Cardiac muscle cell (in vitro differentiated cells and primary cell): ENCODE measurements around the gene BCLAF1. TPM values are rescaled to one million over a fixed set of nuclear protein-coding genes. Genes with fewer than 3 reads are reported as not detected.

Source experiments
- DNase-seq, 2 donors: peaks; one replicate each; pipeline versions ENCODE4 v3.0.0 to v3.0.0-alpha.2; 2010 to 2017; ENCODE audit warnings: low read depth in 1 of 2, low spot score in 1 of 2
- H3K27ac ChIP-seq: fragments of 200-600 bp; sonication (generic); 2 replicates; pipeline ENCODE4 v1.5.1; 2016
- H3K27me3 ChIP-seq: fragments of 200-600 bp; sonication (generic); 2 replicates; pipeline ENCODE4 v1.6.0; 2016; ENCODE audit warnings: control low read depth
- H3K36me3 ChIP-seq: fragments of 200-600 bp; sonication (generic); 2 replicates; pipeline ENCODE4 v1.5.1; 2016; ENCODE audit warnings: control low read depth
- H3K4me1 ChIP-seq: fragments of 200-600 bp; sonication (generic); 2 replicates; pipeline ENCODE4 v1.8.1; 2017; ENCODE audit warnings: low read depth, mild to moderate bottlenecking, mixed run types
- H3K4me3 ChIP-seq: fragments of 200-600 bp; sonication (generic); 2 replicates; pipeline ENCODE4 v1.5.1; 2016; ENCODE audit warnings: mild to moderate bottlenecking
- H3K9me3 ChIP-seq: fragments of 200-600 bp; sonication (generic); 2 replicates; pipeline ENCODE4 v1.5.1; 2017; ENCODE audit warnings: low read depth, mild to moderate bottlenecking, control low read depth
- CTCF ChIP-seq: IDR thresholded peaks from 2 replicates; pipeline ENCODE4 v1.5.1; 2012; ENCODE audit warnings: low read depth, mild to moderate bottlenecking, low read length
- polyA plus RNA-seq: library from polyadenylated mRNA; unstranded; fragments of >200 nt; fragmentation: Nextera tagmentation; extraction: Ambion mirVana; gene quantifications from 2 replicates; pipeline ENCODE4 v1.2.1, GENCODE V29; 2016
- total RNA-seq: library from RNA; depleted of rRNA; stranded (reverse); fragments of >200 nt; gene quantifications from 2 replicates; pipeline ENCODE4 v1.2.3, GENCODE V29; 2016

Gene BCLAF1
- total and polyA plus RNA-seq, 2 experiments from 2014 or later: 67.3 to 101 TPM

GRCh38 chr6:136294621-136295020 is 5.0 kb upstream of the BCLAF1 start:
- peaks cover 9% of the 10 kb centered on the region for H3K4me1 ChIP-seq
- no peaks in the 10 kb centered on the region for H3K9me3 ChIP-seq
- no peak for DNase-seq
- H3K27ac ChIP-seq: no peak overlapping the region
- no peak for TF ChIP-seq CTCF
- no peaks in the 10 kb centered on the region for H3K36me3 ChIP-seq
- no peaks in the 10 kb centered on the region for H3K27me3 ChIP-seq
- no peak overlapping the region for H3K4me3 ChIP-seq

GRCh38 chr6:136290410-136291010 is 864 bp upstream of the BCLAF1 start:
- Histone ChIP-seq H3K9me3 (no peaks in the 10 kb centered on the region), H3K4me1 (peaks cover 21% of the 10 kb centered on the region), H3K36me3 (no peaks in the 10 kb centered on the region), H3K27ac (peak overlapping the region; percentile 100), H3K4me3 (peak overlapping the region; percentile 84), H3K27me3 (no peaks in the 10 kb centered on the region)
- DNase-seq: peak; percentile 69 to 95
- no peak for TF ChIP-seq CTCF

- Histone ChIP-seq H3K4me1 (peaks cover 21% of the 10 kb centered on the region), H3K36me3 (no peaks in the 10 kb centered on the region), H3K27me3 (no peaks in the 10 kb centered on the region), H3K9me3 (no peaks in the 10 kb centered on the region), H3K4me3 (peak overlapping the region; percentile 84), H3K27ac (peak overlapping the region; percentile 100)
- DNase-seq: peak; percentile 93 to 96
- TF ChIP-seq CTCF: no peak
Observed at GRCh38 chr6:136289327-136289578, 393 bp downstream of the BCLAF1 start.

GRCh38 chr6:136288566-136289326 is 900 bp downstream of the BCLAF1 start:
- TF ChIP-seq CTCF: no peak
- H3K4me3 ChIP-seq: peak overlapping the region; percentile 84
- H3K27me3 ChIP-seq: no peaks in the 10 kb centered on the region
- peaks cover 25% of the 10 kb centered on the region for H3K4me1 ChIP-seq
- H3K36me3 ChIP-seq: no peaks in the 10 kb centered on the region
- peak overlapping the region; percentile 100 for H3K27ac ChIP-seq
- H3K9me3 ChIP-seq: no peaks in the 10 kb centered on the region
- DNase-seq: peak; percentile 80 to 95

- Histone ChIP-seq H3K4me3 (no peak overlapping the region), H3K27ac (no peak overlapping the region), H3K36me3 (peaks cover 20% of the 10 kb centered on the region), H3K9me3 (no peaks in the 10 kb centered on the region), H3K27me3 (no peaks in the 10 kb centered on the region), H3K4me1 (peaks cover 49% of the 10 kb centered on the region)
- no peak for TF ChIP-seq CTCF
- peak in 1 of 2 donors; percentile 50 for DNase-seq
Observed at GRCh38 chr6:136284909-136285308, 4.7 kb downstream of the BCLAF1 start.
